Smooth muscle cell of the brain vasculature (primary cell): ENCODE results near the gene PHACTR1.
A peak's percentile ranks its signal among the peaks of the same experiment; 100 is the strongest.

ENCODE experiments used
- DNase-seq: peaks from one replicate; pipeline ENCODE4 v3.0.0-alpha.2; 2012; ENCODE audit warnings: low read depth, low spot score

Gene PHACTR1

DNA sequence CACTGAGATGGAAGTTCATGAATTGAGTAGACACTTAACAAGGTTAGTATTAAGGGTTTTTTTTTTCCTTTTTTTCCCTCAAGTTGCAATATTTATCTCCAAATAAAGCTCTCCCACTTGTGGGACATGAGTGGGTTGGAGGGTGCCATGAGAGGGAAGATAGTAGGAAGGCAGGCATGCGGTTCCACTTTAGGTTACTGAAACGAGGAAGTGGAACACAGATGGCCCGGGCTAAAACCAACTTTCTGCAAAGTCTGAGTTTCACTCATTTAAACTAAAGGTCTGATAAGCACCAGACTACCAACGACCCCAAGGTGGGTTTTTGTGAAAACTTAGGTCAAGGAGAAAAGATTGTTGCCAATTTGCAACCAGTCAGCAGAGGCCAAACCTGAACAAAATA lies 569.6 kb downstream of the PHACTR1 start:
- DNase-seq = no peak

- DNase-seq = no peak
Measured at GRCh38 chr6:13287104-13287503, 570.5 kb downstream of the PHACTR1 start.

DNA sequence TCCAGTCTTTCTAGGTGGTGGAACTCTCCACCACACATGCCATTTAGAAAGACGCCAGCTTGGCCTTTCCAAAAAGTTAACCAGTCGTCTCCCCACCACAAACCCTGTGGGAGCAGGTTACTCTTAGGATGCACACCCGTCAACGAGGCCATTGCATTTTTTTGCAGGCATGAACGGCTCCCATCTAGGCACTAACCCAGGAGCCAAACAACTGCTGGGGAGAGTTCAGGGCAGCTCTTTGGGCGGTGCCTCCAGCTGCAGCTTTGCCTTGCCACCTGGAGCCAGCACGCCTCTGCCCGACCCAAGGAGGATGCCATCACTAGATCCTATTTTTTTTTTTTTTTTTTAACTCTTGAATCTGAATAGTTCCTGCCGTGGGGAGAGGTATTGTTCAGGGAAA lies 571.9 kb downstream of the PHACTR1 start:
- no peak for DNase-seq

- DNase-seq = no peak
Measured at GRCh38 chr6:13288969-13289391, 572.4 kb downstream of the PHACTR1 start.

GRCh38 chr6:13289789-13290318 lies 573.3 kb downstream of the PHACTR1 start:
- no peak for DNase-seq

DNA sequence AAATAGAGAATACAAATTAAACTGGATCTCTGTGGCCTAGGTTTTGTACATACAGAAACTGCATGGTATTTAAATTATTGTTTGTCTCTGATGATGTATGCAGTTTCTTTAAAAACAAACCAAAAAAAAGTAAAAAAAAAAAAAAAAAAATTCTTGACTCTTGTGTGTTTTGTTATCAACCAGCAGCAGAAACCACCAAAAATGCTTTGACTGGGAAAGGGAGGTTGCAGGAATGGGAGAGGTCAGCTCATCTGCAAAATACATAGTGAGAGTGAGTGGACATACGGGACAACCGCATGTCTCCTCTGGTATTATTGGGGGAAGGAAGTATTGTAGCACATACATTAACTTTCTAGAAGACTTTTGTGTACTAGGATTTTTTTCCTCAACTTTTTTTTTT lies 573.8 kb downstream of the PHACTR1 start:
- no peak for DNase-seq

- DNase-seq = no peak
Measured at GRCh38 chr6:13292774-13293173, 576.2 kb downstream of the PHACTR1 start.

GRCh38 chr6:13294499-13295069 lies 578.0 kb downstream of the PHACTR1 start:
- no peak for DNase-seq

- no peak for DNase-seq
Measured at GRCh38 chr6:13295576-13295975, 579.0 kb downstream of the PHACTR1 start.

DNA sequence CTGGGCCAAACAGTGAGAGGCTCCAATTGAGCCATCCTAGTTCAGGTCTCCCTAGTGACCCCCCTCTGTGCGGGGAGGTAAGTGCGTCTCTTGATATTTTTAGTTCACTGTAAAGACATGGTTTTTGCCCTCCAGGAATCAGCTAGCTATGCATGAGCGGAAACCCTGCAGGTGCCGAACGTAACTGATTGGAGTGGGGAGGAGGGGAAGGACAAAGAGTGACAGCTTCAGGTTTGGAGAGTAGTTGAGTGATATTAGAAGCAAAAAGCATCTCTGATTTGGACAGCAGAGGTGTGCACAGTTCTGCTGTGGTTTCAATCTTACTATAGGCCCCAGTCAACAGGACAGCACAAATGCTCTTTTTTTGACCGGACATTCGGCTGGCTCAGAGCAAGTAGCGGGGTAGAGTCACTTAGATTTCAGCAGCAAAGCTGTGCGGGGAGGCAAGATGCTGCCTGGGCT lies 580.0 kb downstream of the PHACTR1 start:
- no peak for DNase-seq

DNA sequence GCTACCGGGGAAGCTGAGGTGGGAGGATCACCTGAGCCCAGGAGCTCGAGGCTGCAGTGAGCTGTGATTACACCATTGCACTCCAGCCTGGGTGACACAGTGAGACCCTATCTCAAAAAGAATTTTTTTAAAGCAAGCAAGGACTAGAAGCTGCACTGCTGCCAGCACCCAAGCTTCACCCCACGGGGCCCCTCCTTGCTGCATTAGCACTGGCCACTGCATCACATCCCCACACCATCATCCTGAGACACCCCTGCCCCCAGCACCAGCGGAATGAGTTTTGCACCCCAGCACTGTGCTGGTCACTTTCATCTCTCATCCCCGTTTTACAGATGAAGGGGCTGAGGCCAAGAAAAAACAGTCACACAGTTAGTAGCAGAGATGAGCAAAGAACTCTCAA lies 580.8 kb downstream of the PHACTR1 start:
- no peak for DNase-seq

GRCh38 chr6:13298446-13298845 lies 581.9 kb downstream of the PHACTR1 start:
- DNase-seq = no peak

GRCh38 chr6:13299403-13299821 lies 582.8 kb downstream of the PHACTR1 start:
- no peak for DNase-seq

DNA sequence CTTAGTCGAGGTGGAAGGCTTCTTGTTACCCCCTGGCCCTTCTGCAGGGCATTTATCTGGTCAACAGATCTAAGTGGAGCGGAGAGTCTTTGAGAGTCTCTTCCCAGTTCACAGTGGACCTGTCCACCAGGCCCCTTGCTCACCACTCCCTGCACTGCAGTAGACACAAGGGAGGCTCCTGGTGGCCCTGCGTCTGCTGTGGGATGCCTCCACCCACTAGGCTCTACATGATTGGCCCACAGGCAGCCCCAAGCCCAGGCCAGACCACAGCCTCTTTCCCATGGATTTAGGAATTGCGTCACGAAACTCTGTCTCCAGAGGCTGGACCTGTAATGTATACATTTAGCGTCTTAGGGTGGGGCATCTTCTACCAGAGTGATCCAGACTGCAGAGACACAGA lies 583.4 kb downstream of the PHACTR1 start:
- DNase-seq = no peak

DNA sequence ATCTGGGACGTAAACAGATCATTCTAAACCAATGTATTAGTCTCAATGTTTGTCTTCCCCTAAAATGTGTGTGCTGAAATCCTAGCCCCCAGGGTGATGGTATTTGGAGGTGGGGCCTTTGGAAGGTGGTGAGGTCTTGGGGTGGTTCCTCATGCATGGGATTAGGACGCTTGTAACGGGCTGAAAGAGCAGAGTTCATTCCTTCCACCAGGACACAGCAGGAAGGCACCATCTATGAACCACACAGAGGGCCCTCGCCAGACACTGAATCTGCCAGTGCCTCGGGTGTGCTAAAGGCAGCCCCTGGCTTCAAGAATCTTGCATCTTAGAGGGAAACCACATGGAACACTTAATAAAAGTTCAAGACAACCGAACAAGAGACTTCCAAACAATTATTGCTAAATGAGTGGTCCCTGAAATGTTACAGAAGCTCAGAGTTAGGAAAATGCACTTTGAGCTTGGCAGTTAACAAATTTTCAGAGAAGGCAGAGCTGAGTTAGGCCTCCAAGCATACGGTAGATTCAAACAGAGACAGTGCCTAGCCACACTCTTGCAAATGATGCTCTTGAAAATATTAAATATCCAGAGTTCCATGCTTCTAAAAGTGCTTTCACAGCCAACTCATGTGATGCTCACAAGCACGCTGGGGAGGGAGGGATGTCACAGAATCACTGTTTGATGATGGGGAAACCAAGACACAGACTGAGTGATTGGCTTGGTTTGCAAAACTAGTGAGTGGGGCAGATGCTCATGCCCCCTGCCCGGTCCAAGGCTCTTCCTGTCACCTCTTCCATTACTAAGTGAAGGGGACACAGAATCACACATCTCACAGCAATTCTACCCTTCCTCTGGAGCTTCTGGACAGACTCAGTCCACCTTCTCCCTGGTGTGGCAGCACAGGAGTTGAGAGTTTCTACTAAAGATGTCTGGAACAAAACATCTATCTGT lies 584.4 kb downstream of the PHACTR1 start:
- DNase-seq = no peak

DNA sequence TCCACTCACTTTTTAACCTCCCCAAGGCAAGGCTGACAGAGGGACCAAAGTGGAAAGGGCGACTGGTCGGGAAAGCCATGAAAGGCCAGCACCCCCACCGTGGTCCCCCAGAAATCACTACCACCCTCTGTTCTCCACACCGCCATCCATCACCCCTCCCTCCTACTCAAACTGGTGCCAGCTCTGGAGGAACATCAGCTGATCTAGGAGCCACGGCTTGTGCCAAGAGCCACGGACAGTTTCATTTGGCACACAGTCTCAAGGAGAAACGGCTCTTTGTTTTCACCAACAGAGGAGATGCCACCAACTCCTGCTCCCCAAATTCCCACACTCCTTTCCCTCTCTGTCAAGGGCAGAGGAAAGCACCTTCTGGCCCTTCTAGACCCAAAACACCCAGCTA lies 585.7 kb downstream of the PHACTR1 start:
- DNase-seq = no peak

- DNase-seq = peak; percentile 45
Measured at GRCh38 chr6:13302751-13303667, 586.4 kb downstream of the PHACTR1 start.

- peak; percentile 59 for DNase-seq
Measured at GRCh38 chr6:13303668-13304017, 587.1 kb downstream of the PHACTR1 start.

GRCh38 chr6:13304101-13304500 lies 587.5 kb downstream of the PHACTR1 start:
- DNase-seq = no peak

DNA sequence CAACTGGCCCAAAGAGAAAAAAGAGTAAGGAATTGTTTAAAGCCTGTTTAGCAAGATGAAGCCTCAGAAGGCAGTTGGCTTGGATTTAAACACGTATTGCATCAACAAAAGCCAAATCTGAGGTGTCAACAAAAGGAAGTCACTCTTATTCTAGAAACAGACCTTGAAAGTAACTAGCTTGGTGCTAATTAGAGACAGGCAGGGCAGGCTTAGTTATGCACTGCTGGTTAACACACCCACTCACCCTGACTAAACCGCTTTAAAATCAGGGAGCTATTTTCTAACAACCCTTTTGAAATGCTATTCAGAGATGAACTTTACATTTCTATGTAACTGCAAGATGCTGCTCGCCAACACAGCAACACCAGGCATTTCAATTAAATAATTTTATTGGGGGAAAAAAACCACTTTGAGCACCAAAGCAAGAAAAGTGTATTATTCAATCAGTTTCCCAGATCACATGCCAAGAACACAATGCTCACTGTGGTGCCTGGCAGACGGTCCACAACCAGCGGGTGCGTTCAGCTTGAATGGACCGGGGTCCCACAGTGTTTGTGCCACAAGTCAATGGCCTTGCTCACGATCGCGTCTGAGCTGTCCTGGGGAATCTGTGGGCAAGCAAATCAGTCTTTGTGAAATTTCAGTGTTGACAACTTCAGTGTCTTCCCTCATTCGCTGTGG lies 588.2 kb downstream of the PHACTR1 start:
- no peak for DNase-seq

DNA sequence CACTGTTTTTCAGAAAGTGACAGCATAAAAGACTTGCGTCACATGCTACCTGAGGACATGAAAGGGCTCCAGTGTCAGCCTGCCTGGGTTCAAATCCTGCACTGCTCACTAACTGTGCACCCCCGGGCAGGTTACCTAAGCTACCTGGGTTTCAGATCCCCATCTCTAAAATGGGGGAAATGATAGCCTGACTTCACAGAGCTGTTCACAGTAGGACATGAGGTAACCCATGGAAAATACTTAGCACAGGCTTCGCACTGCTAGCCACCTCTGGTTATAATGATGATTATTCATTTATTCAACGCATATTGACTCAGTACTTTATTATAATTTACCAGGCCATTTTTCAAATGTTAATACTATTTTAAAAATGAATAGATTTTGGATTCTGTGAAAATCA lies 588.7 kb downstream of the PHACTR1 start:
- DNase-seq = no peak
